A673 (cell line): ENCODE results near the gene TMEM242. TPM values are rescaled to one million over a fixed set of nuclear protein-coding genes. Genes with fewer than 3 reads are reported as not detected.

Experiments
- BruUV-seq: library from RNA; stranded (reverse); fragments of 400-500 nt; replicated peaks from 2 replicates; lab custom pipeline; 2021; lab: Mats Ljungman, UMichigan
- CTCF ChIA-PET: fragments of 300-600 bp; sonication (Branson Sonifier 250); formaldehyde crosslinking; loops from one replicate; lab custom pipeline; 2022; ENCODE audit warnings: antibody characterized with exemption; lab: Charles Lee
- POLR2A ChIA-PET: fragments of 300-600 bp; sonication (Branson Sonifier 250); formaldehyde crosslinking; loops from one replicate; lab custom pipeline; 2022; ENCODE audit warnings: antibody characterized with exemption; ENCODE audit not compliant: low non-redundant PET; lab: Charles Lee
- DNase-seq: peaks from one replicate; pipeline ENCODE4 v3.0.0-alpha.2; 2015; ENCODE audit warnings: low spot score
- H3K27ac ChIP-seq: fragments of 200-600 bp; sonication (generic); 2 replicates; pipeline ENCODE4 v1.5.1; 2016; ENCODE audit warnings: mixed run types, low read depth, mild to moderate bottlenecking, mixed read lengths, antibody characterized with exemption, low read length; ENCODE audit not compliant: poor library complexity, severe bottlenecking
- H3K27me3 ChIP-seq: fragments of 200-600 bp; sonication (generic); replicated peaks from 2 replicates; pipeline ENCODE4 v1.6.1; 2017; ENCODE audit warnings: mixed run types, low read depth, mild to moderate bottlenecking, mixed read lengths, antibody characterized with exemption, low read length; ENCODE audit not compliant: insufficient read depth, poor library complexity
- H3K36me3 ChIP-seq: fragments of 200-600 bp; sonication (generic); 2 replicates; pipeline ENCODE4 v1.6.1; 2016; ENCODE audit warnings: mixed run types, mild to moderate bottlenecking, mixed read lengths, antibody characterized with exemption, low read length; ENCODE audit not compliant: insufficient read depth, poor library complexity, severe bottlenecking
- H3K4me1 ChIP-seq: fragments of 200-600 bp; sonication (generic); 2 replicates; pipeline ENCODE4 v1.6.1; 2017; ENCODE audit warnings: mixed run types, mild to moderate bottlenecking, mixed read lengths, antibody characterized with exemption, low read length; ENCODE audit not compliant: insufficient read depth, poor library complexity, severe bottlenecking
- H3K4me3 ChIP-seq: fragments of 200-600 bp; sonication (generic); 2 replicates; pipeline ENCODE4 v1.5.1; 2016; ENCODE audit warnings: low read depth, mixed run types, mild to moderate bottlenecking, mixed read lengths, low read length; ENCODE audit not compliant: poor library complexity, severe bottlenecking
- H3K9me3 ChIP-seq: fragments of 200-600 bp; sonication (generic); 2 replicates; pipeline ENCODE4 v1.6.1; 2016; ENCODE audit warnings: mixed run types, low read depth, mild to moderate bottlenecking, mixed read lengths, antibody characterized with exemption, low read length; ENCODE audit not compliant: poor library complexity, severe bottlenecking
- CTCF ChIP-seq: fragments of 300-800, 200-600 bp; sonication (generic); conservative IDR thresholded peaks from 2 replicates; pipeline ENCODE4 v1.5.1; 2017; ENCODE audit warnings: low read depth, mild to moderate bottlenecking, antibody characterized with exemption, low read length, moderate library complexity, mixed read lengths
- EZH2 ChIP-seq: fragments of 200-600 bp; sonication (generic); IDR thresholded peaks from 2 replicates; pipeline ENCODE4 v1.6.1; 2017; ENCODE audit warnings: borderline replicate concordance, low read depth, mild to moderate bottlenecking, mixed read lengths, antibody characterized with exemption, low read length; ENCODE audit not compliant: poor library complexity, severe bottlenecking
- intact Hi-C: fragments of 100-400 bp; cut with micrococcal nuclease; formaldehyde crosslinking; loops from one replicate; pipeline ENCODE4 v1.10.0; 2022; ENCODE audit not compliant: unreplicated experiment
- total RNA-seq: library from RNA; stranded (reverse); gene quantifications from 2 replicates; pipeline ENCODE4 v1.2.3, GENCODE V29; 2021

TMEM242 gene
- total RNA-seq, 1 experiment from 2014 or later: 13.2 TPM

- Histone ChIP-seq H3K4me1 (no peaks in the 10 kb centered on the region), H3K36me3 (no peaks in the 10 kb centered on the region), H3K4me3 (no peak overlapping the region), H3K27me3 (no peaks in the 10 kb centered on the region), H3K27ac (no peak overlapping the region), H3K9me3 (no peaks in the 10 kb centered on the region)
- TF ChIP-seq EZH2: no peak
- TF ChIP-seq CTCF: peak; percentile 46
- ChIA-PET CTCF (interaction anchor here (0.6 kb wide), 1 partner anchor 454 kb away, joined by 11 read pairs; no protein-coding TSS in a partner anchor), POLR2A (interaction anchor here (0.6 kb wide), 1 partner anchor 579 kb away, joined by 13 read pairs; no protein-coding TSS in a partner anchor)
- peak; percentile 35 for DNase-seq
- intact Hi-C loops: no loop called here
- no TSS peak for BruUV-seq
Measured at GRCh38 chr6:157281570-157281969, 41.7 kb downstream of the TMEM242 start.

DNA sequence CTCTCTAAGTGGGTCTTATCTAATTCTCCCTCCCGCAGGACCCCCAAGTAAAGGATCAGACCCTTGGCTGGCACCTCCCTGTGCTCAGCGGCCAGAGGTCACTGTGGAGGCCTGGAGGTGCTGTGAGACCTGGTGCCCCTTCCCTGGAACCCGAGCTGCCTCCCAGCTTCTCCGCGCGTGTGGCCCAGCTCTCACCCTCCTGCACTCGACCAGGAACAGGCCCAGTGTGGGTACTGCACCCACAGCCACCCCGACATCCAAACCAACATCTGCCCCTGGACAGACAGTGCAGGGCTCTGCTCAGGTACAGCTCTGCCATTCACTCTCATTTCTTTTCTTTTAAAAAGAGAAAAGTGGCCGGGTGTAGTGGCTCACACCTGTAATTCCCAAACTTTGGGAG is 42.4 kb downstream of the TMEM242 start:
- no TSS peak for BruUV-seq
- TF ChIP-seq EZH2 (no peak), CTCF (no peak)
- CTCF ChIA-PET: interaction anchor here (0.7 kb wide), 1 partner anchor 76 kb away, joined by 4 read pairs; no protein-coding TSS in a partner anchor
- intact Hi-C loops: no loop called here
- no peaks in the 10 kb centered on the region for H3K27me3 ChIP-seq
- no peak overlapping the region for H3K4me3 ChIP-seq
- POLR2A ChIA-PET: no interaction called here
- no peak overlapping the region for H3K27ac ChIP-seq
- no peaks in the 10 kb centered on the region for H3K36me3 ChIP-seq
- no peak for DNase-seq
- no peaks in the 10 kb centered on the region for H3K4me1 ChIP-seq
- H3K9me3 ChIP-seq: no peaks in the 10 kb centered on the region

DNA sequence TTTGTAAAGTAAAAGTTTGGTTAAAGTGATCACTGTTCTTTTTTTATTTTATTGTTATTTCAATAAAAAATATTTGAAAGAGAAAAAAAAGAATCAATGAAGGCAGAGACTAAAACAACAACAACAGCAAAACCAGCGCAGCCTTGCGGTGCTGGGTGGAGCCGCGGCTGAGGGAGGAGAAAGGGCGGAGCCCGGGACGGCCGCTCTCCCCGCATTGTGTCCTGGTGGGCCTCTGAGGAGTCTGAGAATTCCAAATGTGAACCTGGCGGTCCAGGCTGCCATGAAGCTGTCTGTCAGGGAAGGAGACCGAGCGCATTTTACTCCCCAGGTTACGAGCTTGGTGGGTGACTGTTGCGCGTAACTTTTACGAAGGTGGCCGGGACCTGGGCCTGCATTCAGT is 43.2 kb downstream of the TMEM242 start:
- TF ChIP-seq CTCF (no peak), EZH2 (no peak)
- intact Hi-C loops: no loop called here
- H3K4me1 ChIP-seq: no peaks in the 10 kb centered on the region
- no peaks in the 10 kb centered on the region for H3K27me3 ChIP-seq
- H3K27ac ChIP-seq: no peak overlapping the region
- no peaks in the 10 kb centered on the region for H3K9me3 ChIP-seq
- no peaks in the 10 kb centered on the region for H3K36me3 ChIP-seq
- H3K4me3 ChIP-seq: no peak overlapping the region
- BruUV-seq: no TSS peak
- CTCF ChIA-PET: no interaction called here
- DNase-seq: no peak
- POLR2A ChIA-PET: no interaction called here
